ENCODE data around the gene ODC1.

DNA sequence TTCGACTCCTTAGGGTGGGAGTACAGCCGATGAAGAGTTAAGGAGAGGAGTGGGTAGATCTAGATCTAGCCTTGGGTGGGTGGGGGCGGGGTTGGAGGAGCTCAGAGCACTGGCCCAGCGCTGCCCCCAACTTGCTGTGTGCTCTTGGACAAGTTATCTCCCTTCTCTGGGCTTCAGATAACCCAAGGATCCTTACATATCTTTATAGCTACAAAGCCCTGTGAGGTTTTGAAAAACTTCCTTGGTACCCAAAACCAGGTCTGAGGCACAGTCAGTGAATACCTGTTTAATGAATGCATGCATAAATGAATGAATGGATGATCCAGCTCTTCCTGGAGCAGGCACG is 1.3 kb upstream of the ODC1 start:
- TF ChIP-seq, protein P1, sequence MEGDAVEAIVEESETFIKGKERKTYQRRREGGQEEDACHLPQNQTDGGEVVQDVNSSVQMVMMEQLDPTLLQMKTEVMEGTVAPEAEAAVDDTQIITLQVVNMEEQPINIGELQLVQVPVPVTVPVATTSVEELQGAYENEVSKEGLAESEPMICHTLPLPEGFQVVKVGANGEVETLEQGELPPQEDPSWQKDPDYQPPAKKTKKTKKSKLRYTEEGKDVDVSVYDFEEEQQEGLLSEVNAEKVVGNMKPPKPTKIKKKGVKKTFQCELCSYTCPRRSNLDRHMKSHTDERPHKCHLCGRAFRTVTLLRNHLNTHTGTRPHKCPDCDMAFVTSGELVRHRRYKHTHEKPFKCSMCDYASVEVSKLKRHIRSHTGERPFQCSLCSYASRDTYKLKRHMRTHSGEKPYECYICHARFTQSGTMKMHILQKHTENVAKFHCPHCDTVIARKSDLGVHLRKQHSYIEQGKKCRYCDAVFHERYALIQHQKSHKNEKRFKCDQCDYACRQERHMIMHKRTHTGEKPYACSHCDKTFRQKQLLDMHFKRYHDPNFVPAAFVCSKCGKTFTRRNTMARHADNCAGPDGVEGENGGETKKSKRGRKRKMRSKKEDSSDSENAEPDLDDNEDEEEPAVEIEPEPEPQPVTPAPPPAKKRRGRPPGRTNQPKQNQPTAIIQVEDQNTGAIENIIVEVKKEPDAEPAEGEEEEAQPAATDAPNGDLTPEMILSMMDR (IDR thresholded peaks at IDR 0.05) = no peak
- TF ChIP-seq POLR2A (IDR thresholded peaks at IDR 0.05) = no peak
- TF ChIP-seq EP300 (IDR thresholded peaks at IDR 0.05) = no peak

Data from tibial nerve (tissue), 4 donors.